SIG-M5 (cell line): ENCODE measurements around the gene AQP12B.

Source experiments
- DNase-seq: peaks from one replicate; lab custom pipeline; 2025; lab: John Stamatoyannopoulos, UW

AQP12B gene

GRCh38 chr2:240717681-240718581, 35.2 kb upstream of the AQP12B start:
- DNase-seq: no peak

- DNase-seq: no peak
Observed at GRCh38 chr2:240717181-240717641, 34.5 kb upstream of the AQP12B start.

DNA sequence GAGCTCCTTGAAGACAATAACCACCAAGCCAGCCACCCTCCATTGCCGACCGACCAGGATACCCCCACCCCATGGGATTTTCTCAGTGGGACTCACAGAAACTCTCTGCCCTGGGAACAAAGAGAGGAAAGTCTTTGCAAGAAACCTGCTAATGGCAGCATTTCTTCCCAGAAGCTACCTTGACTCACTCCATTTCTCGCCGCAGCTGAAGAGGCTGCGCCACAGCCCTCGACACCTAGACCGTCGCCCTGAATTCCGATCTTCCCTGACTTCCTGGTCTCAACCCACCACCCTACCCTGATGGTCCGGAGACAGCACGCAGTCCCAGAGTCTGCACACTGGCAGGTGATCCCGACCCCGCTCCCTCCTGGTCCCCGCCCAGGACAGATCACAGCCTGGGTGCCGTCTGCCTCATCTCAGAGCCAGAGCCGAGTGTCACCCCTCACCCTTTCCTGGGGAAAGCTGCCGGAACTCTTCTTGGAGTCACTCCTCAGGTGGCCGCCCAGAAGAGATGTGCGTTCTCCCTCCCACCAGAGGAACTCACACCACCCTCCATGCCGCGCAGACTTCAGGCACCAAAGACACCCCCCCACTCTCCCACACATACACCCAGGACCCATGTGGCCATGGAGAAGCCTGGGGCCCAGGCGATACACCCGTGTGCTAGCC, 33.6 kb upstream of the AQP12B start:
- no peak for DNase-seq

DNA sequence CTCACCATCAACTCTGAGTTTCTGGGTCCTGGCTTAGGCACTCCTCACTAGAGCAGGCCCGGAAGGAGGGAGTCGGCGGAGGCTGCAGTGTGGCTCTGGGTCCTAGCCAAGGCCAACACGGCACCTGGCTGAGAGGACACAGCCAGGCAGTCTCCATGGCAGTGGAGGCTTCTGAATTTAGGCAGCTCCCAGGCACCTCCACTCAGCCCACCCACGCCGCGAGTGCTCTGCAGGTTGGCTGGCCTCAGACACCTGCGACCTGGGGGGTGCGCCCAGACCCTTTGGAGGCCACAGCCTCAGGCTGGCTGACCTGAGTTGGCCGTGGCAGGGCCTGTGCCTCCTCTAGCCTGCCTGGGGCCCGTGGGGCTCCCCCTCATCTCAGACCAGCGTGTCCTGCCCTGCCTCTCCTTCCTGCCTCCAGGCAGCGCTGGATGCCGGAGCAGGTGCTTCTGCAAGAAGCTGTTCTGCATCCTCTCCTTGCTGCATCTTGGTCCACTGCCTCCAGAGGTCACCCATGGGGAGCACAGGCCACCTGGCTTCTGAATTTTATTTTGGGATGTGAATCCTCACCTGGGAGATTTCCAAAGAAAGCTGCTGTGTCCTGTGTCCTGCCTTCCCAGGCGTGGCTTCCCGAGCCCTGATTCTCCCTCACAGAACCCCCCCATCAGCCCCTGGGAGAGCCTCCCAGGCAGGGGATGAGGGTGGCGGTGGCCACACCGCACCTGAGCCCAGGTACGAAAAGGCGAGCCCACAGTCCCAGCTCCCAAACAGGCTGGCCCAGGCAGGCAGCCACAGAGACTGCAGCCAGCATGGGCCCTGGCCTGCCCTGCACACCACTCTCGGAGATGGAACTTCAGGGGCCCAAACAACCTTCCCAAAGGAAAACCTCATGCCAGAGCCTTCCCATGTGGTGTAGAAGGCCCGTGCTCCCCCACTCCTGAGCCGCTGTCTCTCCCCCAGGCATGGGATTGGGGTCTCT, 32.4 kb upstream of the AQP12B start:
- no peak for DNase-seq

GRCh38 chr2:240713928-240714746, 31.5 kb upstream of the AQP12B start:
- DNase-seq: no peak

GRCh38 chr2:240713071-240713927, 30.6 kb upstream of the AQP12B start:
- DNase-seq: no peak

DNA sequence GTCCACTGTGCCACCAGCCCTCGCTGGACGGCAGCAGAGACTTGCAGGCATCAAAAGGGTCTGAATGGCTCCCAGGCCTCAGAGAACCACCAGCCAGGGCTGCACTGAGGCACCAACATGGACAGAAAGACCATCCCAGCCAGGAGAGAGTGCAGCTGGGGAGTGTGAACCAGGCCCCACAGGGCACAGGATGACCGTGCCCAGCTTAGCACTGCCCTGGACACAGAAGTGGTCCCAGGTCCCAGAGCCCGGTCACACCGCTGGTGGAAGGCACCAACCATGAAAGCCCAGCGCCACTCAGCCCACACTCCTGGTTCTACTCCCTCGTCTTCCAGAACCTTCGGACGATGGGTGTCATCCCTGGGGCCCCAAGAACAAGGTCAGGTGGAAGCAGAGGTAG, 29.4 kb upstream of the AQP12B start:
- no peak for DNase-seq

- DNase-seq: no peak
Observed at GRCh38 chr2:240711701-240712100, 29.0 kb upstream of the AQP12B start.

DNA sequence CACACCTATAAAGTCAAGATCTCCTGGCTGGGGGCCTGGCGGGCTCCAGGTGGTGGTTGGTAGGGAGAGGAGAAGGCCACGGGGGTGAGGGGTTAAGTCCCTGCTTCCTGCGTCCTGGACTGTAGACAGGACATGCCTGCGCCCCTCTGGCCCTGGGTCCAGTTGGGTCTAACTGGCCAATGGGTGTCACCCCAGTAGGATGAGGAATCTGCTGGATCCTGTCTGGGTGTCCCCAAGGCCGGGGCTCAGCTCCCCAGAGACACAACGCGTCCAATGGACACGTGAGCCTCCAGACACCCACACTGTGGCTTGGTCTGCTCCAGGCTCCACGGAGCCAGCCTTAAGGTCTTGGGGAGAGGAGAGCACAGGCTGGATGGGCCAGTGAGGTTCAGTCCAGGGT, 28.6 kb upstream of the AQP12B start:
- no peak for DNase-seq

DNA sequence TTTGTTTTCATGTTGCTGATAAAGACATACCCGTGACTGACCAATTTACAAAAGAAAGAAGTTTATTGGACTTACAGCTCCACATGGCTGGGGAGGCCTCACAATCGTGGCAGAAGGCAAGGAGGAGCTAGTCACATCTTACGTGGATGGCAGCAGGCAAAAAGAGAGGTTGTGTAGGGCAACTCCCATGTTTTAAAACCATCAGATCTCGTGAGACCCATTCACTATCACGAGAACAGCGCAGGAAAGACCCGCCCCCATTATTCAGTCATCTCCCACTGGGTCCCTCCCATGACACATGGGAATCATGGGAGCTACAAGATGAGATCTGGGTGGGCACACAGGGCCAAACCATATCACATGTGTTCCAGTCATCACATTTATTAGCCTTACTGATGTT, 25.8 kb upstream of the AQP12B start:
- DNase-seq: no peak

DNA sequence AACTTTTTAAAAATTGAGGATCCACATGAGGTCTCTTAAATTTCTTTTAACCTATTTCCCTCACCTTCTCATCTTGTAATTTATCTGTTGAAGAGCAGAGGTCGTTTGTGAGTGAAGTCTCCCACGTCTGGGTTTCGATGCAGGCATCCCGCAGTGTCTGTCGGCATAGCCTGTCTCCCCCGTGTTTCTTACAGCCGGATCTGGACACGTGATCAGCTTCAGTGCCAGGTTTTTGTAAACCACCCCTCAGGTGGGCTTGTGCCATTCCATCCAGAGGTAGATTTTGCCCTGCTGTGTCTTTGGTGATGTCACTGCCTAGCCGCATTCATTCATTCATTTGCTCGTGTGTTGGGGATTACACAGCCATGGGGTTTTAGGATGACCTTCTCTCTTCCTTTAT, 25.1 kb upstream of the AQP12B start:
- DNase-seq: no peak

GRCh38 chr2:240707043-240707756, 24.5 kb upstream of the AQP12B start:
- no peak for DNase-seq

DNA sequence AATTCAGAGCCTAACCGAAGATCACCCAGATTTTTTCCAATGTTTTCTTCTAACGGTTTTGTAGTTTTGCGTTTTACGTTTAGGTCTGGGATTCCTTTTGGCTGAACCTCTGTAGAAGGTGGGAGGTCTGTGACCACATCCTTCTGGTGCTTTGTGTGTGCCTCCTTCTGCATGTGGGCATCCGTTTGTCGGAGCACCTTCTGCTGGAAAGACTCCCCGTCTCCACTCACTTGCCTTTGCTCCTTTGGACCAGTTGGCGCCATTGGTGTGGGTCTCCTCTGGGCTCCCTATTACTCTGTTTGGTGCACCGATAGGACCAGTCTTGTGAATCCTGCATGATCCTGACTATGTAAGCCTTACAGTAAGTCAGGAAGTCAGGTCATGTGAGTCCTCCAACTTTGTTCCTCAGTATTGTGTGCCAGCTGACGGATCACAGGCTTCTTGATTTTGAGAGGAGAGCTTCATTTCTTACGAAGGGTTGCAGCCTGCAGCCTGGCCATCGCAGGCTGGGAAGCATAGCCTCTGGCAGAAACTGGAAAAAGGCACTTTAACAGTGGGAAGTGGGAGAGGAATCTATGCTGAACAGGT, 22.6 kb upstream of the AQP12B start:
- DNase-seq: no peak

DNA sequence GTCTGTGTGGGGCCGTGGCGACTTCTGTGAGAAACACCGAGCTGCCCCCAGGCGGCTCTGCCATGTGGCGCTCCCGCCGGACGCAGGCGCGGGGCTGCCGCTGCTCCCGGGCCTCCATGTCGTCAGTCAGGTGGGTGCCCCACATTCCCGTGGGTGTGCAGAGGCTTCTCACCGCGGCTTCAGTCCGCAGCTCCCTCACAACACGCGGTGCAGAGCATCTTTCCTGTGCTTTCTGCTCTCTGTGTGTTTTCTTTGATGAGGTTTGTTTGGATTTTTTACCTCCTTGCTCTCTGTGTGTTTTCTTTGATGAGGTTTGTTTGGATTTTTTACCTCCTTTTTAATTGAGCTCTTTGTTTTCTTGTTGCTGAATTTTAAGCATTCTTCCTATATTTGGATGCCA, 22.0 kb upstream of the AQP12B start:
- no peak for DNase-seq

DNA sequence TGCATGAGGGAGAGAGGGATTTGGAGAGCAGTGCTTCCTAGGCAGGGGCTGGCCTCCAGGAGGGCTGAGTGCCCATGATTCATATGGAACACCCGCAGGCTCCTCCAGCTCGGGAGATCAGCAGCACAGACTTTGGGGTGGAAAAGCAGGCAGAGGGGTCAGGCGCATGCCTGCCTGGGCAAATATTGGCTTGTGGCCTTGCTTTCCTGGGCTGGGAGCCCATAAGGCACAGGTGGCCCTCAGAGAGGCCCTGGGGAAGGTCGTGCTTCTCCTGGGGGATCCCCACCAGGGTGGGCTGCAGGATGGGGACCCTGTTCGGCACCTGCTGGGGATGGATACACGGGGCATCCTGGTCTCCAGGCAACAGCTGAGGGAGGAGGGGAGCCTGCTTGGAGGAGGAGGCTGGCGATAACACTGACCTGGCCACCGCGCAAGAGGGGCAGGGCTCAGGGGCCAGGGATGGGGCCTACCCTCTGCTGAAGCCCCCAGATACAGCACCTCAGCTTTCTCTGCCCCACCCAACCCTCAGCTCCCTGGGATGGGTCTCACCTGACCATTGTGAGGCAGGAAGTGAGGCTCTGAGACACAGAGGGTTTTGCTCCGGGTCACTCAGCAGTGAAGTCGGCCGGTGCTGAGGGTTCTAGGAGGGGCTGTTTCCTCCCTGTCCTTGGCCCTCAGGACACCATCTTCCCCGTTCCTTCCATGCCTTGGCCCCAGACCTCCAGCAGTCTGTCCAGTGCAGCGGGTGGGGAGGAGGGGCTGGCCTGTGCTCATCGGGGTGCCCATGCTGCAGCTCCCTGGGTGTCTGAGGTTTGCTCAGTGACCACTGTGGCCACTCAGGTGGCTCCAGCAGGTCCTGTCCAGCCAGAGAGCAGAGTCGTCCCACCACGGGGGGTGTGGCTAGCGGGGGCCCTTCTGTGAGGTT, 21.0 kb upstream of the AQP12B start:
- DNase-seq: no peak

GRCh38 chr2:240702640-240703011, 19.9 kb upstream of the AQP12B start:
- DNase-seq: no peak

DNA sequence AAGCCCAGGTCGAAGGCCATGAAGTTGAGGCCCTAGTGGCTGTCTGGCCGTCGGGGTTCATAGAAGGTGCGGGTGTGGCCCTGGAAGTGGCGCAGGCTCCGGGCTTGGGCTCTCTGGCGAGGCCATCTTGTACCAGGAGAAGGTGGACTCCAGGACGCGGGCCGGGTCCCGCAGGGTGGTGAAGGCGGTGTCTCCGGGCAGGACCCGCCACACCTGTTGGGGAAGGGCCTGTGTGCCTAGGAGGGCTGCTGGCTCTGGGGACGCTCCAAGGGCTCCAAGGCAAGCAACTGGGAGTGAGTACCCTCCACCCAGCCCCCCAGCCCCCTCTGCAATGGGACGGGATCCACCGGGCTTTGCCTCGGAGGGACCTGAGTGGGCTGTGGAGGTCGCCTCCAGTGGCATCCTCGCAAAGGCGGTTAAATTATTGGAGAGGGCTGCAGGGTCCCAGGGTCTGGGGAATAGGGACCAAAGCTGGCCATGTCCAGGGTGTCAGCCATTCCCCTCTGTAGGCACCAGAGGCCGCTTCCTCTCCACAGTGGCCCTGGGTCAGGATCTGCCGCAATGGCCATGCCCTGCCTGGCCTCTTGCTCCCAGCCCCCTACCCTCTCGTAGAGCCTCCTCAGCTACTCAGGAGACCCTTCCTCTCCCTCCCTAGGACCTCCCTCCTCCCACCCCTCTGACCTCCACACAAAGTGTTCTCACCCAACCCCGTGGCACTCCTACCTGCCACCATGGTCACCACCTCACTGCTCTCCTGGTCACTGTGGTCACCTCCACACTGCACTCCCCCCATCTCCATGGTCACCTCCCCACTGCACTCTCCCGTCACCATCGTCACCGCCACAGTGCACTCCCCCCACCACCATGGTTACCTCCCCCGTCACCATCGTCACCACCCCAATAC, 19.3 kb upstream of the AQP12B start:
- no peak for DNase-seq
